NCI-H1092 treated with DMSO at 0.1 percent for 48 hours (cell line): ENCODE results near the gene HECTD3.

Source experiments
- DNase-seq: peaks from one replicate; lab custom pipeline; 2025; lab: John Stamatoyannopoulos, UW

The HECTD3 gene

DNA sequence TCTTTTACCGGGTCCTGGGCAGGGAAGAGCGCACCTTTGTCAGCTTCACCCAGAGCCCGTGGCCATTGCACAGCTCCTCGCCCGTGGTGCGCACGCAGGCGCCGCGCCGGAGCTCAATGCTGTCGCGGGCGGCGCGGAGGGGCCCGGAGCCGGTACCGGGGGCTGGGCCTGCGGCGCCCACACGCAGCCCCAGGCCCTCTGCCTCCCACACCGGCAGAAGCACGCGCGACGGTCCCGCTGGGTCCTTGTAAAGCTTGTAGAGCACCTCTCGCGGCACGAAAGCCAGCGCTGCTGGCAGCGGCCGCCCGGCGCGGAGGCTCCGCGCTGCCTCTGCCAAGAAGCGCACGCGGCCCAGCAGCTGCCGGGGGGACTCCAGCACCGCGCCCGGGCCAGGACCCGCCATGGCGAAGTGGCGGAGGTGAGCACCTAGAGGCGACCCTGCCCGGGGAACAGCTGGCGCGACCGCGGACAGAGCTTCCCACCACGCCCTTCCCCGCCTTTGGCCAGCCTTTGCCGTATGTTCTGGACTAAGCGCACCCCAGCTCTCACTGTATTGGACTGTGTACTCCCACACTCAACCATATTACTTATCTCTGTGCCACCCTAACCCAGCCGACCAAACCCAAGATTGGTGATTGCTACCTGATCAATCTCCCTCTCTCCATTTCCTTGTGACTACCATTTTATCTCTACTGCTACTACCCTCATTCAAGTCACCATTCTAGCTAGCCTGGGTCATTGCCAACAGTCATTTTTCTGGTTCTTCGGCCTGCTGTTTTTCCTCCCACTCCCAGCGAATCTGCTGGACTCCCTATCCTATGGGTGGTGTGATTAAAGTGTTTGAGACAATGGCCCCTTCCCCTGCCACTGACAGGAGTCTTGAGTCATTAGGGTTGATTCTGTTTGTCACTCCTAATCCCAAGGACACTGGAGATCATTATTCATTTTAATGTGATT is at the start of gene HECTD3:
Gene HECTD3 (minus strand): TSS at position 470 of the 957 bp plus-strand sequence. CDS start 67 bp downstream, at position 403.
- DNase-seq, result peak; percentile 91

DNA sequence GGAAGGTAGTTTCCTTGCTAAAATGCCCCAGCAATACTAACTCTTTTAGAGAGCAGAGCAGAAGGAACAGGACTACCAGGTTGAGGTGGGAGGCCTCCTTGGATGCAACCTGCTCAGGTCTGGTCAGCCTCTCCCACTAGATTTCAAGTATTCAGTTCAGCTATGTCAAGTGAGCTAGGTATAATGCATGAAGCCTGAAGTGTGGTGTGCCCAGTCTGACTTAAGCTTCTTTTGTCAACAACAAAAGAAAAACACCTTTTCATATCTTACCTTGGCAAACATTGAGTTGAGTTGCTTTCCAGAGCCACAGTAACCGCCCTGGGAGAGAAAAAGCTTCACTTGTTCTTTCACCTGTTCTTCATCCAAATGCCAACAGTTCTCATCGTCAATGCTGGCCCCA is 48.7 kb upstream of the HECTD3 start:
- no peak for DNase-seq

DNA sequence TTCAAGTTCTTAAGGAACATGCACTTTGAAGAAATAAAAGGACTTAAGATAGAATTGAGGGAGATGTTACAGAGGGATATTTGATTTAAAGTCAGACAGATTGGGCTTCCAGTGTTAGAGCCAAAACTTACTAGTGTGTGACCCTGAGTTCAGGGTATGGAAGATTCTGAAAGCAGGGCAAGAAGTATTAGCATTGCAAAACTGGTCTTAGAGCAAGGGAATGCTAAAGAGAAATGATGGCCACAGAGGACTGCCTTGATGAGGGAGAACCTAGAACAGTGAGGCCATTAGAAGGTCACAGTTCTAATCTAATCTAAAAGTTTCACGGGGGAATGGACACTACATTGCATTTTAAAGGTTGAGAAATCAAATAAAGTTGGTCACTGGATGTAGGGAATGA is 46.4 kb upstream of the HECTD3 start:
- no peak for DNase-seq

DNA sequence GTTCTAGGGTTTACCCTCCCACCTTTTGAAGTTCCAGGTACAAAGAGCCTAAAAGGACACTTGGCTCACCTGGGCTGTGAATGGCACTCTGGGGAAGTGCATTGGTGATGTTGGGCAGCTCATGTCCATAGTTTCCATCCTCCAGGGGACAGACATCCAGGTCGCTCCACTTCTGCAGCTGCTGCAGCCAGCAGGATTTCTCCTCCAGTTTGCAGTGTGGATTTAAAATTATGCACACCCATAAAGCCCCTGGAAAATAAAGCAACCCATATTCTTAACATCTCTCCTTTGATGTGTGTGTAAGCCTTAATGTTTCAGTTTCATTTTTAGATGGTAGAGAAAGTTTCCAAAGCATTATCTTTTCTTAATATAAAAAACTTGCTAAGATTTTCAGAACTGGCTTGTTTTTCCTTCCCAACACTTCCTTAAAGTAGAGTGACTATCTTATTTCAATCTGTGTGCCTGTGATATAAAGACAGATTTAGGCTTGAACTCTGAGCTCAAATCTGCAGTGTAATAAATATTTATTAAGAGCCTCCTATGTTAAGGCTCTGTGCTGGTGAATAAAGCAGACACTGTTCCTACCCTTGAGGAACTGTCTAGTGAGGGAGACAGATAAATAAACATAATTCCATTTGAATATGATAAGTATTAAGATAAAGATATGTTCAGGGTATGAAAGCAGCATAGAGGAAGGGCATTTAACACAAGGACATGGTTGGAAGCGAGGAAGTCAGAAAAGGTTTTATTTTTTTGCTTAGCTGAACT is 40.1 kb upstream of the HECTD3 start:
- no peak for DNase-seq

DNA sequence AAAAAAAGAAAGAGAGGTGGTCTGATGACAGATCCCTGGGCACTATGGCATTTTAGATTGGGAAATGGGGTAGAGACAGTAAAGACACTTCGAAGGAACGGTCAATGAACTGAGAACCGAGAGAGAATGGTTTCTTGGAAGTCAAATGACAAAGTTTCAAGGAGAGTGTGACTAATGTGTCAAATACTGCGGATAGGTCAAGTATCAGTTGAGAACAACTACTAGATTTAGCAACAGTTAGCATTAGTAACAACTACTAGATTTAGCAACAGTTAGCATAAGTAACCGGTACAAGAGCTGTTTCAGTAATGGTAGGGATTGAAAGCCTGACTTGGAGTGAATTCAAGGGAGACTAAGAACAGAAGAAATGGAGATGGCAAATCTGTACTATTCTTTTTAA is 35.9 kb upstream of the HECTD3 start:
- DNase-seq, result no peak

DNA sequence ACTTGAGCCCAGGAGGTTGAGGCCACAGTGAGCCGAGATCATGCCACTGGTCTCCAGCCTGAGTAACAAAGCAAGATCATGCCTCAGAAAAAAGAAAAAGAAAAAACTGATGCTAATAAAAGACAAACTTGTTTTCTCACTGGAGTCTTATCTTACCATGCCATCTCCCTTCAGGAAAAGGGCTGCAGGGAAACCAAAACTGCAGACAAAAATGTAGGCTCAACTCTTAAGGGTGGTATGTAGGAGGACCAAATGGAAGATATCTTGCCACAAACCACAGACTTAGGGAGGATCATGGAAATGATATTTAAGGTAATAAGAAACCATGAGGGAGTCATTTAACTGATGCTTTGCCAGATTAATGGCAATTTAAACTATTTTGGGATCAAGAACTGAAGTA is 33.8 kb upstream of the HECTD3 start:
- DNase-seq, result no peak

DNA sequence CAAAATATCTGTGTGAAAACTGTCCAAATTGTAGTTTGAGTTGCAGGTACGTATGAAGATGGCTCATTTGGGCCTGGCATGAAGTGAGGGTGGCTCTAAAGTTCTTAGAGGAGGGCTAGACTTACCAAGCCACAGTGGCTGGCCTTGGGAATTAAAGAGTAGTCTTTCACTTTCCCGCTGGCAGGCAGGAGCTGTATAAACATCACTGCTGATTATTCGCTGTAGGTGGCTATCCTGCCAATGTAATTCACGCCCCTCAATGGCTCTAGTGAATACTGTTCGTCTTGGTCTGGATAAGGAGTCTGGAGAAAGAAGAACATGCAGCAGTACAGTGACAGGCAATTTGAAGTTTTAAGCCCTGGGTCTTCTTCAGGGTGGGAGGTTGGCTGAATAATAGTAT is 32.0 kb upstream of the HECTD3 start:
- DNase-seq, result no peak

DNA sequence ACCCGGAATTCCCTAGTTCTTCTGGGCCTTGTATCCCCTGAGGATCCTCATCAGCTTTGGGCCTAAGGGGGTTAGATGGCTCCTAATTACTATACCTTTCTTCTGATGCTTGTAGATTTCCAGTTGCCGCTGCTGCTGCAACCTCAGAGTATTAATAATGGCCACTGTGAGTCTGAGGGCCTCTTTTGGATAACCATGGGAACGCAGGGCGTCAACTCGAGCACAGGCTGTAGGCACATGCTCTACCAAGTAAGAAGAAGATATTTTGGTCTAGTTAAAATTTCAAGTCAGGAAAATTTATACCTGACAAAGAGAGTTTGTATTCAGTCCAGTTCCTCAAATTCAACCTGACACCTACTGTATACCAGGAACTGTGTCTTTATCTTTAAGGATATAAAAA is 29.2 kb upstream of the HECTD3 start:
- DNase-seq, result no peak

DNA sequence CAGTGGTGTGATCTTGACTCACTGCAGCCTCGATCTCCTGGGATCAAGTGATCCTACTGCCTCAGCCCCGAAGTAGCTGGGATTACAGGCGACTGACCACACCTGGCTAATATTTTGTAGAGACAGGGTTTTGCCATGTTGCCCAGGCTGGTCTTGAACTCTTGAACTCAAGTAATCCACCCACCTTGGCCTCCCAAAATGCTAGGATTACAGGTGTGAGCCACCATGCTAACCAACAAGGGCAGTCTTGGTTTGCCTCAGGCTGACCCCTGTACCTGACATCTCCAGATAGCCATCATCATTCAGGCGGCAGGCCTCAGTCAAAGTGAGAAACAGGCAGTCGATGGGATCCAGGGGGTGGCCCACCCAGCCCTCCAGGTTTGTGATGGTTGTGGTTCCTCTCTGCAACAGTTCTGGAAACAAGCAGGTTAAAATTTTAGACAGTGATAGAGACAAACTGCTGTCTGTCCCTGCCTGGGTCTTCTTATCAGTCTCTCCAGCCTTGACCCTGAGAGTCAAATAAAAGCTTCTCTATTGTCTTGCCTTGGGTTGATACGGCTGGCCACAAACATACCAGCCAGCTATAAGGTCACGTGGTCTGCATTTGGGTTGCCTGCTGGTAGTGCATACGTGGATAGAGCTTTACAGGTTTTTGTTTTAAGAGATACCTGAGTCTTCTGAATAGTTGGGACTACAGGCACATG is 27.7 kb upstream of the HECTD3 start:
- no peak for DNase-seq

DNA sequence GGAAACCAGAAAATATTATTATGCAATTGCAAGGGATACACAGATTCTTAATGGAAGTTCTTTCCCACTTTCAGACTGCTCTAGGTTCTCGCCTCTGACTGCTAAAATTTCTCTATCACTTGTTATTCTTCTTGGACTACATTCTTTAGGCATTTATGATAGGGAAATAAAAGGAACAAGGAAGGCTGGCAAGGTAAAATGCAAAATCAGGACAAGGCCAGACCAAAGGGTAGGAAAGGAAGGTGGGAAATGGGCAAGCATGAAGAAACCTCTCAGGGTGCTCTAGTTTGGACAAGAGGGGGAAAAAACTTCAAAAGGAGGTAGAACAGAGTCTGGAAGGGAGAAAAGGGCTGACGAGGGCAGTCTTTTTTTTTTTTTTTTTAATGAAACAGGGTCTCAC is 27.1 kb upstream of the HECTD3 start:
- no peak for DNase-seq

DNA sequence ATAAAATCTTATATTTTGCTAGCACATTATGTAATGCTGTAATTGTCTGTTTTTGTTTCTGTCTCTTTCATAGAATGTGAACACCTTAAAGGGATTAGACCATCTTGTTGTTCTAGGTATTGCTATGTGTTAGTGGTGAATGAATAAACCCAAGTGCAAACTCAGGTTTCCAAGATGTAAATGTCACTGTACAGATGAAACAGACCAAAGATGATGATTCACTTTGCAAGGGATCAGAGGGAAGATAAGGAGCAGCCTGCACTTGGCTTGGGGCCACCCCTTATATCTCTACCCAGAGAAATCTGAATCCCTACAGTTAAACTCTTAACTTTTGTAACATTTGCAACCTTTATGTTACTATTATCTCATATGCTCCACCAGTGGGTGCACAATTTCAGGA is 26.3 kb upstream of the HECTD3 start:
- no peak for DNase-seq

DNA sequence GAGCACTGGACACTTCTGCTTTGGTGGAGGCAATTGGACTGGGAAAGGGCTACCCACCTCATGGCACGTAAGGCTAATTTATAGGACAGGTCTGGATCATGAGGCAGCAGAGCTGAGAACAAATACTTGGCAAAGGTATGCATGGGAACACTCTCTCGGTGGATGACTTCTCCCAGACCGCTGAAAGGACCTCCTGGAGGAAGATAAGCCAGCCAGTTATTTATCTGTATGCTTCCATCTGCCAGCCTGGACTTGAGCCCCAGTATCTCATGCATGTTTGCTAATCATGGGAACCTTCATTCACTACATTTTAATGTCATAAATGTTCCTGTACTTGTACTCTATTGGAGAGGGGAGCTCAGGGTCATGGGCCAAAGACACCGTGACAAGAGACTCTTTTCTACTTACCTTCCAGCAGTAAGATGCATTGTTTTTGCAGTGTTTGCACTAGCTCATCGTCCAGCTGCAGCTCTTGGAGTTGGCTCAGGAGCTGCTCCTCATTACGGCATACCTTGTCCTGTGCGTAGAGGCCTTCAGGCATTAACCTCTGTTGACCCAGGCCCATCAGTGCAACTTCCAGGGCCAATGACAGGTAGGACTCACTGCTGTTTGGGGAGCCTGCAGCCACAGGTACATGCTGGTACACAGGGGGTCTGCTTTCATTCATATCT is 24.6 kb upstream of the HECTD3 start:
- no peak for DNase-seq

DNA sequence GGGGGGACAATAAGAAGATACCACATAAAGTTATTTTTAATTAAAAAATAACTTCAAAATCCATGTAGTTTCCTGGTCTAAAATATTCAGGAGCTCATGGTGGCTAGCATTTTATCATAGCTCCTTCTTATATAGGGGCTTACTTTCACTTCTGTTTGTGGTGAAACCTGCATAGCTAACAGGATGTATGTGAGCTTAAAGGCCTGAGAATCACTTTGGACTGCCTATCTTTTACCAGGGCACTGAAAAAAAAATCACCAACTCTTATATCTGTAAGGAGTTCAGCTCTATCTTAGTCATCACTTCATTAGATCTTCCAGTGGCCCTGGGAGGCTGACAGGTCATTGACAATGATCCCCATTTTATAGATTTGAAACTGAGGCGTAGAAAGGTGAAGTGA is 22.2 kb upstream of the HECTD3 start:
- DNase-seq, result no peak

DNA sequence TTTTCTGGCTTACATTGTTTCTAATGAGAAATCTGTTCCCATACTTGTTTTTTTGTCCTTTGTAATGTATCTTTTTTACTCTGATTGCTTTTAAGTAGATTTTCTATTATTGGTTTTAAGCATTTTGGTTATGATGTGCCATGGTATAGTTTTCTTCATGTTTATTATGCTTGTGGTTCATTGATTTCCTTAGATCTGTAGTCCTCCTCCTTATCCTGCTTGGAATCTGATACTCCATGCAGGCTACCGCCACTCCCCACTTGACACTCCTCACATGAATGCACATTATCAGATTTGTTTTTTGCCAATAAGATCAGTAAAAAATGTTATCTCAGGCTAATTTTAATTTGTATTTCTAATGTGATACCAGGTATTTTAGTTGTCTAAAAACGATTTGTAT is 21.7 kb upstream of the HECTD3 start:
- DNase-seq, result peak; percentile 7

DNA sequence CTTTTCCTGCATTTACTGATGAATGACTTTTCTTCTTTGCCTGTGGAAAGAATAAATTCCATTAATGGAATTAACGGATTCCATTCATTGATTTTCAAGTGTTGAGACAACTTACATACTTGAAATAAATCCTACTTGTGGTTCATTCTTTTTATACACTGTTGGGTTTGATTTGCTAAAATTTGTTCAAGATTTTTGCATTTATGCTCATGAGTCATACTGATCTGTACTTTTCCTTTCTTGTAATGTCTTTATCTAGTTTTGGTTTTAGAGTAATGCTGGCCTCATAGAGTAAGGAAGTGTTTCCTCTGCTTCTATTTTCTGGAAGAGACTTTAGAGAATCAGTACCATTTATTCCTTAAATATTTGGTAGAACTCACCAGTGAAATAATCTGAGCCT is 15.3 kb upstream of the HECTD3 start:
- DNase-seq, result no peak

DNA sequence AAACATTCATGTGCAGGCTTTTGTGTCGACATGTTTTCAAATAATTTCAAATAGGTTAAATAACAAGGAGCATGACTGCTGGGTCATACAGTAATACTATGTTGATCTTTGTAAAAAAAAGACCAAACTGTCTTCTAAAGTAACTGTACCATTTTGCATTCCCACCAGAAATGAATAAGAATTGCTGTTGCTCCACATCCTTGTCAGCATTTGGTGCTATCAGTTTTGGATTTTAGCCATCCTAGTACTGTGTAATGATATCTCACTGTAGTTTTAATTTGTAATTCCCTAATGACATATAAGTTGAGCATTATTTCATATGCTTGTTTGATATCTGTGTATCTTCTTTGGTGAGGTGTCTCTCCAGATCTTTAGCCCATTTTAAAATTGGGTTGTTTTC is 12.5 kb upstream of the HECTD3 start:
- DNase-seq, result no peak

DNA sequence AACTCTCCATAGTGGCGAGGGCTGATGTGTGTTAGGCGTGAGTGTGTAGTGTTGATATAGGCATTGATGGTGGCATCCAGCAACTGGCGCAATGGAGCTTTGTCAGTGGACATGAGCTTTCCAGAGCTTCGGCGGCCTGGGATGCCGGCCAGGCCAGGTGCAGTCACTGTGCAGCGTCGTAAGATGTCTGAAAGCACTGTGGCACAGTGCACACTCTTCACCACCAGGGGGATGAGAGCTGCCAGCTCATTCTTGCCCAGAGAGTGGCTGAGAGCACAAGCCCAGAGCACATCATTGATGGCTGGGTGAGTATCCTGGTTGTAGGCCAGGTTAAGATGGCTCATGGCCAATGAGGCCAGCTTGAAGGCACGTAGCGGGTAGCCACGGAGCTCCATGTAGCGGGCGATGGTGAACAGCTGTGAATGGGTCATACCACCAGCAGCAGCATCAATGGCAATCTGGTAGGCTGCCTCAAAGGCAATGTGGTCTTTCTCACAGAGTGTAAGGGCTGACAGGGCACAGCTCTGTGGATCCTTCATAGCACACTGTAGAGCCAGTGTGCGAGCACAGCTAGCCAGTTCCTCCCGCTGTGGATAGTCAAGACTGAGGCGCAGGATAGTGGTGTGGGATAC is 7.6 kb upstream of the HECTD3 start:
- peak; percentile 62 for DNase-seq

DNA sequence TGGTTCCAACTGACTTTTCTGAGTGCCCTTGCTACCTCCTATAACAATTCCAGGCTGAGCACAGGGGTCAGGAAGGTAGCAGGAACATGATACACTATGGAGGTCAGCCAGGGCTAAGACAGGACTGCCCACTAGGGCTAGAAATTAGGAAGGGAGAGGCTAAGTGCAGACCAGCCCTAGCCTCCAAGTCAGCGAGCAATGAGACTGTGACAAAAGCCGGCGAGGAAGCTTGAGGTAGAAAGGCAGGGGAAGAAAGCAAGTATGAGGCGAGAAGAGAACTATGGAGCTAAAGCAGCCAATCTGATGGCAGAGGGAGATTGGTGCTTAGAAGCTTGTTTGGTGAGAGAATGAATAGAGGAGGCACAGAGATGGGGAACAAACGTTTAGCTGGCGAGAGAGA is 5.6 kb upstream of the HECTD3 start:
- no peak for DNase-seq

DNA sequence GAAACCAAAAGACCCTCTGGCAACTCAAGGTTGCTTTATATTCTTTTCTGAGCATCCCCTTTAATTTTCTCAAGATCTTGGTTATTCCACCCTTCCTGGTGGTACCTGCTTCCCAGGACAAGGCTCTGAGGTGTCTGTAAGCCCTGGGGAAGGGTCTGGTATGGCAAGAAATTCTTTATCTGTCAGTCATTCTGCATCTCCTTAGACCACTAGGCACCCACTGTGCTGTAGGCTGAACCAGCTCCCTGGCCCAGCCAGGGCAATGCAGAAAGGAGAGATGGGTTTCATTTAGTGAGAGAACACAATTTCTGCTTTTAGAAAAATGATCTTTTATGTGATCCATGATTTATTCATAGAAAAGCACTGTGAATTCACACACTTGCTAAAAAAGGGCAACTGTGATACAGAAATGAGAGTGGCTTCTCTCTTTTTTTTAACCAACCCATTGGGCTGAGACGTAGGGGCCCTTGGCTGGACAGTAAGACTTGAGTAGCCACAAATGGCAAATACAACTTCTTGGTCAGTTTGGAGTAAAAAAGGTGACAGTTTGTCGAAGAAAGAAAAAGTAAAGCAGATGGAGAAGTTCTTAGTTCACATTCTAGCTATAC is 5.1 kb upstream of the HECTD3 start:
- DNase-seq, result no peak

DNA sequence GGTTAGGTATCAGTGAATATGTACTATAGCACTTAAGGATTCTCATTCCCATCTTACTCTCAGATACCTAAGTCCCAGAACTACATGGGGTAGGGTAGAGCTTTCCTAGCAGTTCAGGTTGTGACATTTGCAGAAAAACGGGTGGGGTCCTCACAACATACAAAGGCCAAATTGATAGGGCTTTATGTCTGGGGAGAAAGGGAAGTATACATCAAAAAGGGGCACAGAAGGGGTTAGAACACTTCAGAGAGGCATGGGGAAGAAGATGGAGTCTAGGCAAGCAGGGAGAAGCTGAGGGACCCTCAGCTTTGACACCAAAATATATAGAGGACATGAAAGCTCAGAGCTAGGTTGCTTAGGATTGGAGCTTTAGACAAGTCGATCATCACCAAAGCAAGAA is 4.6 kb upstream of the HECTD3 start:
- no peak for DNase-seq
